ENCODE data around the gene ZNF407. TPM values are rescaled to one million over a fixed set of nuclear protein-coding genes. Genes with fewer than 3 reads are reported as not detected.

ZNF407 gene
- total and polyA plus RNA-seq, 12 donors = 2.5 to 20.2 (median 8.4) TPM

DNA sequence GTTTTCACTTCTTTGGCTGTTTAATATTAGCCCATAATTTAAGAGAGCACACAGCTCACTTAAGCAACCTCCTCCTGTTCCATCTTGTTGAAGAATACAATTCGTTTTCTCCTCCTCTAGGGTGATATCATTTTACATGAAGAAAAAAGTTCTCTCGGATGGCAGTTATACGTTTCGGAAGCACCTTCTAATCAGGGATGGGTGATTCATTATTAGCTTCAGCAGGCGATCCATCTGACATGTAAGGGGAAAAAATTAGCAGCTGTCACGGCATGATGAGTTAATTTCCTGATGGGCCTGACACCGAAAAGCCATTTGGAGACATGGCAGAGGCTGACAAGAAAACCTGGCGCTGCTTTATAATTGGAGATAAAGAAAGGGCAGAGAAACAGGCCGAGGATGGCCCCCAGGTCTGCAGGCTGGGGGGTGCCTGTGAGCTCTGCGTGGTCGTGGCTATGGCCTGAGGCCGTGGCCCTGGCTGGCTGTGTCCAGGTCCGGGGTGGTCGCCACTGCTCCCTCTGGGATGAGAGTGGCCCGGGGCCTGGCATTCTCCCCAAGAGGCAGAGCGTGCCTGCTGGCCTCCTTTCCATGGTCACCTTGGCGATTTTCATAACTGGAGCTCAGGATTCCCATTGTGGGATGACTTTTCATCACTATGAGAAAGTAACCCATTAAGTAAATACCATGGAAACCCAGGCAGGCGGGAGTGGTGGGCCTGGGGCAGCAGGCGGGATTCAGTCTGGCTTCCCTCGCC lies 471.2 kb downstream of the ZNF407 start:
- no peak for DNase-seq
- Histone ChIP-seq H3K27ac (no peak overlapping the region), H3K4me3 (no peak overlapping the region), H3K4me1 (replicated peaks in 1 of 2) (peaks cover 0 to 5% of the 10 kb centered on the region in 2 donors), H3K9me3 (replicated peaks in 1 of 3) (no peaks in the 10 kb centered on the region), H3K36me3 (replicated peaks in 1 of 2) (peaks cover 0 to 5% of the 10 kb centered on the region in 2 donors), H3K27me3 (no peaks in the 10 kb centered on the region)
- intact Hi-C loops (cut with DNase I) = no loop called here
- no peak for TF ChIP-seq POLR2A (IDR thresholded peaks at IDR 0.05)
- TF ChIP-seq, protein P1, sequence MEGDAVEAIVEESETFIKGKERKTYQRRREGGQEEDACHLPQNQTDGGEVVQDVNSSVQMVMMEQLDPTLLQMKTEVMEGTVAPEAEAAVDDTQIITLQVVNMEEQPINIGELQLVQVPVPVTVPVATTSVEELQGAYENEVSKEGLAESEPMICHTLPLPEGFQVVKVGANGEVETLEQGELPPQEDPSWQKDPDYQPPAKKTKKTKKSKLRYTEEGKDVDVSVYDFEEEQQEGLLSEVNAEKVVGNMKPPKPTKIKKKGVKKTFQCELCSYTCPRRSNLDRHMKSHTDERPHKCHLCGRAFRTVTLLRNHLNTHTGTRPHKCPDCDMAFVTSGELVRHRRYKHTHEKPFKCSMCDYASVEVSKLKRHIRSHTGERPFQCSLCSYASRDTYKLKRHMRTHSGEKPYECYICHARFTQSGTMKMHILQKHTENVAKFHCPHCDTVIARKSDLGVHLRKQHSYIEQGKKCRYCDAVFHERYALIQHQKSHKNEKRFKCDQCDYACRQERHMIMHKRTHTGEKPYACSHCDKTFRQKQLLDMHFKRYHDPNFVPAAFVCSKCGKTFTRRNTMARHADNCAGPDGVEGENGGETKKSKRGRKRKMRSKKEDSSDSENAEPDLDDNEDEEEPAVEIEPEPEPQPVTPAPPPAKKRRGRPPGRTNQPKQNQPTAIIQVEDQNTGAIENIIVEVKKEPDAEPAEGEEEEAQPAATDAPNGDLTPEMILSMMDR (IDR thresholded peaks at IDR 0.05) = no peak
- 84 to 89% (median 86%) methylated on average over 10 to 20 of the region's 20 CpGs for WGBS, 4 donors

DNA sequence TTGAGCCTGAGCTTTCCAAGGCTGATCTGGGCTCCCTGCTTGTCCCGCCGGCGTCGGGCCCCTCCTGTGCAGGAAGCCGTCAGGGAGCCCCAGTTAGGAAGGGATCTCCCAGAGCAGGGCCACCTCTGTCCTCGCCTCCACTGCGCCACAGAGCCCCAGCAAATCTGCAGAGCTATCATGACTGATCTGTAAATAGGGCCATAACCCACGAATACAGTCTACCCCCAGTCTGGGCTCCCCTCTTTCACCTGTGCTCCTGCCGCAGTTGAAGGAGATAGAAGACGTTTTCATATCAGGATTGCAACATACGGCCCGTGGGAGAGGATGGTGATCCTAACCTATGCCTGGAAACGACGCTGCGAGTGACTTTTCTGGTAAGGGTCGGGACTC lies 472.6 kb downstream of the ZNF407 start:
- intact Hi-C loops (cut with DNase I) = no loop called here
- Histone ChIP-seq H3K36me3 (replicated peaks in 1 of 2) (no peaks in the 10 kb centered on the region), H3K4me1 (replicated peaks in 1 of 2) (peaks cover 0 to 5% of the 10 kb centered on the region in 2 donors), H3K9me3 (replicated peaks in 1 of 3) (no peaks in the 10 kb centered on the region), H3K27me3 (no peaks in the 10 kb centered on the region), H3K4me3 (no peak overlapping the region), H3K27ac (peak overlapping the region in 2 of 5 donors; percentile 45 to 74)
- TF ChIP-seq, protein P1 (IDR thresholded peaks at IDR 0.05) = no peak
- no peak for TF ChIP-seq POLR2A (IDR thresholded peaks at IDR 0.05)
- DNase-seq = no peak
- 76 to 86% (median 82%) methylated on average over 12 to 16 of the region's 16 CpGs for WGBS, 4 donors

DNA sequence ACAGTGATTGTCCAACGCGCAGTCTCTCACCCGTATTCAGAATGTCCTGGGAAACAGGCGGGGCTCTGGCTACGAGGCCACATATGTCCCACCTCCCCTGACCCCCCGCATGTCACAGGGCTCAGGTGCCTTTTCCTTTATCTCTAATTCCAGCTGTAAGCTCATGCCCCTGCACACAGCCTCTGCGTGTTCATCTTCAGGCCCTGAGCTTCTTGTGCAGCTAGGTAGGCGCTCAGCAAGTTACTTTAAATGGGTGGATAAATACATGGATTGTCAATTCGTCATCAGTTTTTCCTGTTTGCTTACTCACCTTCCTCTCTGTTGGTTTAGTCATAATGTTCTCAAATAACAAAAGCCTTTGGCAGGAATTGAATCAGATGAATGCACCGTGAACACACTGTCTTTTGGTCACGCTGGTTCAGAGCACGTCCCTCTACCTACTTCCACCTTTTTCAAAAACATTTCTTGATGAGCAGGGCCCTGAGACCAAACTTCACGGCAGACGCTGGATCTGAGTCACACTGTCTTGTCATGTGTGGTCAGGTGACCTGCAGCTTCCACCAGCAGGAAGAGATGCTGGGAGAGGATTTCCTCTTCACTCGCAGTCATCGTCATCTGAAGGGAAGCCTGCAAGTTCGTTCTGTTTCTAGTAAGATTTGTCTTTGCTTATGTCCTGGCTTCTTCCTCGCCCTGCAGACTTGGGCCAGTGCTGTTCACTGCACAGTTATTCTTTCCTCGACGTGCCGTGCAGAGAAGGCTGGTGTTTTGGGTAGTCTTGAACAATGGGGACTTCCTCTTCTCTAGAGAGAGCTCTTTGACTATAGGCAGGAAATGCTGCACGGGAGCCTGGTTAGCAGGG lies 473.2 kb downstream of the ZNF407 start:
- Histone ChIP-seq H3K4me1 (replicated peaks in 1 of 2) (peaks cover 0 to 5% of the 10 kb centered on the region in 2 donors), H3K9me3 (replicated peaks in 1 of 3) (no peaks in the 10 kb centered on the region), H3K4me3 (no peak overlapping the region), H3K27me3 (no peaks in the 10 kb centered on the region), H3K36me3 (replicated peaks in 1 of 2) (no peaks in the 10 kb centered on the region), H3K27ac (peak overlapping the region in 2 of 5 donors; percentile 45 to 74)
- DNase-seq = peak in 6 of 7 donors; percentile 42 to 71 (median 46)
- intact Hi-C loops (cut with DNase I) = no loop called here
- 59 to 62% (median 61%) methylated on average over 21 to 22 of the region's 22 CpGs for WGBS, 4 donors
- TF ChIP-seq, protein P1 (IDR thresholded peaks at IDR 0.05) = no peak
- no peak for TF ChIP-seq POLR2A (IDR thresholded peaks at IDR 0.05)

DNA sequence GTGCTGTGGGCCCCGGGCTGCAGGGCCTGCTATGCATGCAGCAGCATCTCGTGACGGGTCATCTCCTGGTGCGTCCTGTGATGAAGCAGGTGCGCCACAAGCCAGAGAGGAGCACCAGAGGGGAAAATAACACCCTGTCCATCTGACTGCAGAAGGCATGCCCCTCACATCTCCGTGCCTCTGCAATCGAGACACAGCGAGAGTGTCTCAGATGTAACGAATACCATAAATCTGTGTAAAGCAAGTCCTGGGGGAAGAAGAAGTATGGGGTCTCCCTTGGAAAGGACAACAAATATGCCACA lies 473.8 kb downstream of the ZNF407 start:
- no peak overlapping the region for H3K4me3 ChIP-seq
- H3K4me1 ChIP-seq (replicated peaks in 1 of 2) = peaks cover 0 to 5% of the 10 kb centered on the region in 2 donors
- TF ChIP-seq, protein P1 (IDR thresholded peaks at IDR 0.05) = no peak
- no peak for TF ChIP-seq POLR2A (IDR thresholded peaks at IDR 0.05)
- DNase-seq = no peak
- H3K36me3 ChIP-seq (replicated peaks in 1 of 2) = no peaks in the 10 kb centered on the region
- no peaks in the 10 kb centered on the region for H3K9me3 ChIP-seq (replicated peaks in 1 of 3)
- peak overlapping the region in 2 of 5 donors; percentile 45 to 74 for H3K27ac ChIP-seq
- intact Hi-C loops (cut with DNase I) = no loop called here
- whole genome bisulfite sequencing, 4 donors = 73 to 86% (median 79%) methylated on average over 9 of the region's 9 CpGs
- H3K27me3 ChIP-seq = no peaks in the 10 kb centered on the region

Measured in adrenal gland (tissue), 12 donors.